T-helper 17 cell (primary cell): ENCODE measurements around the gene RNF227. TPM values are rescaled to one million over a fixed set of nuclear protein-coding genes. Genes with fewer than 3 reads are reported as not detected.
"Not testable (repeated sequence)": the region's sequence is repeated elsewhere in the genome, so short reads cannot be mapped to it uniquely, and the experiment has no call there.

Source experiments
- ATAC-seq: fragments of 150-1000 bp; cut with Tn5 transposase; 2 replicates; pipeline ENCODE4 v1.10.0; 2021; ENCODE audit warnings: mild to moderate bottlenecking, moderate library complexity
- DNase-seq, 3 donors: peaks; one replicate each; pipeline versions ENCODE4 v3.0.0 to v3.0.0-alpha.2; 2020 to 2021
- H3K9me3 ChIP-seq: one replicate; pipeline ENCODE4 v1.7.0; 2013; ENCODE audit warnings: low read length, mild to moderate bottlenecking; ENCODE audit not compliant: control insufficient read depth, poor library complexity, severe bottlenecking
- H3K27ac Mint-ChIP-seq: one replicate; pipeline ENCODE4 v1.8.0; 2022; ENCODE audit warnings: mild to moderate bottlenecking, moderate library complexity, mixed read lengths
- H3K27me3 Mint-ChIP-seq: one replicate; pipeline ENCODE4 v1.8.0; 2022; ENCODE audit warnings: mixed read lengths
- H3K36me3 Mint-ChIP-seq: one replicate; pipeline ENCODE4 v1.8.0; 2022; ENCODE audit warnings: low read depth, mixed read lengths
- H3K4me1 Mint-ChIP-seq: one replicate; pipeline ENCODE4 v1.8.0; 2022; ENCODE audit warnings: mild to moderate bottlenecking, mixed read lengths
- H3K4me3 Mint-ChIP-seq: one replicate; pipeline ENCODE4 v1.8.0; 2022; ENCODE audit warnings: mild to moderate bottlenecking, moderate library complexity, mixed read lengths
- total RNA-seq, 4 donors: library from RNA in 2 of 4; stranded (reverse) in 2 of 4; gene quantifications; one replicate each; pipeline ENCODE4 v1.2.3 and lab custom pipeline; 2022 to 2026

Gene RNF227
- total RNA-seq (1 to 10 TPM; 1.4 to 2.3 TPM), total RNA-seq (lab: John Stamatoyannopoulos, UW) (4.9 to 5.1 reads per million in 2 donors)

GRCh38 chr17:7915611-7916384 is at the start of gene RNF227:
TSS of gene RNF227 (minus strand) at chr17:7916289. CDS start at chr17:7916195, 94 bp downstream.
- peak; percentile 71 to 79 (median 78) for DNase-seq
- ATAC-seq = peak; percentile 84
- Mint-ChIP-seq H3K27me3 (no peaks in the 10 kb centered on the region), H3K36me3 (peaks cover 1% of the 10 kb centered on the region), H3K4me3 (peak within 1 kb of the TSS; percentile 90), H3K27ac (peak within 1 kb of the TSS; percentile 84), H3K4me1 (peaks cover 23% of the 10 kb centered on the region)
- H3K9me3 ChIP-seq = no peaks in the 10 kb centered on the region

- Mint-ChIP-seq H3K27ac (no peak overlapping the region), H3K36me3 (no peaks in the 10 kb centered on the region), H3K4me1 (no peaks in the 10 kb centered on the region), H3K27me3 (peaks cover 20% of the 10 kb centered on the region), H3K4me3 (no peak overlapping the region)
- ATAC-seq = no peak
- no peaks in the 10 kb centered on the region for H3K9me3 ChIP-seq
- DNase-seq = no peak
These were observed 45.3 kb upstream of the RNF227 start for GRCh38 chr17:7961421-7961820.

- DNase-seq (no peak), ATAC-seq (no peak)
- H3K9me3 ChIP-seq = no peaks in the 10 kb centered on the region
- Mint-ChIP-seq H3K4me1 (no peaks in the 10 kb centered on the region), H3K36me3 (no peaks in the 10 kb centered on the region), H3K27ac (no peak overlapping the region), H3K4me3 (no peak overlapping the region), H3K27me3 (peaks cover 20% of the 10 kb centered on the region)
These were observed 43.6 kb upstream of the RNF227 start for GRCh38 chr17:7959503-7960253.

- H3K9me3 ChIP-seq = no peaks in the 10 kb centered on the region
- no peak overlapping the region for H3K4me3 Mint-ChIP-seq
- DNase-seq (no peak), ATAC-seq (no peak)
- H3K27ac Mint-ChIP-seq = peak overlapping the region; percentile 32
- H3K4me1 Mint-ChIP-seq = peaks cover 2% of the 10 kb centered on the region
- H3K27me3 Mint-ChIP-seq = peaks cover 14% of the 10 kb centered on the region
- H3K36me3 Mint-ChIP-seq = no peaks in the 10 kb centered on the region
These were observed 40.3 kb upstream of the RNF227 start for GRCh38 chr17:7956228-7956965.

- H3K9me3 ChIP-seq = no peaks in the 10 kb centered on the region
- peak overlapping the region; percentile 32 for H3K27ac Mint-ChIP-seq
These were observed 39.5 kb upstream of the RNF227 start for GRCh38 chr17:7955414-7956227.

GRCh38 chr17:7953266-7953665 is 37.2 kb upstream of the RNF227 start:
- H3K4me3 Mint-ChIP-seq, H3K4me1 Mint-ChIP-seq, H3K27me3 Mint-ChIP-seq, H3K9me3 ChIP-seq, H3K36me3 Mint-ChIP-seq, ATAC-seq, H3K27ac Mint-ChIP-seq, DNase-seq: not testable (repeated sequence)

More at GRCh38 chr17:7955414-7956227, 39.5 kb upstream of the RNF227 start:
- peaks cover 5% of the 10 kb centered on the region for H3K4me1 Mint-ChIP-seq
- no peaks in the 10 kb centered on the region for H3K36me3 Mint-ChIP-seq
- DNase-seq (no peak), ATAC-seq (no peak)
- no peak overlapping the region for H3K4me3 Mint-ChIP-seq
- peaks cover 10% of the 10 kb centered on the region for H3K27me3 Mint-ChIP-seq

GRCh38 chr17:7951143-7951792 is 35.2 kb upstream of the RNF227 start:
- ATAC-seq = peak; percentile 67
- Mint-ChIP-seq H3K4me1 (peaks cover 7% of the 10 kb centered on the region), H3K4me3 (peak overlapping the region; percentile 76), H3K27me3 (no peaks in the 10 kb centered on the region), H3K36me3 (peaks cover 12% of the 10 kb centered on the region), H3K27ac (peak overlapping the region; percentile 67)
- no peak for DNase-seq
- no peaks in the 10 kb centered on the region for H3K9me3 ChIP-seq

GRCh38 chr17:7950578-7950977 is 34.5 kb upstream of the RNF227 start:
- H3K27ac Mint-ChIP-seq = peak overlapping the region; percentile 67
- peaks cover 7% of the 10 kb centered on the region for H3K4me1 Mint-ChIP-seq
- no peak overlapping the region for H3K4me3 Mint-ChIP-seq
- H3K36me3 Mint-ChIP-seq = peaks cover 12% of the 10 kb centered on the region
- ATAC-seq = no peak
- H3K27me3 Mint-ChIP-seq = no peaks in the 10 kb centered on the region
- DNase-seq = no peak
- no peaks in the 10 kb centered on the region for H3K9me3 ChIP-seq

- no peaks in the 10 kb centered on the region for H3K27me3 Mint-ChIP-seq
- H3K36me3 Mint-ChIP-seq = peaks cover 12% of the 10 kb centered on the region
- no peak for DNase-seq
- H3K9me3 ChIP-seq = no peaks in the 10 kb centered on the region
- no peak overlapping the region for H3K4me3 Mint-ChIP-seq
- peaks cover 7% of the 10 kb centered on the region for H3K4me1 Mint-ChIP-seq
- no peak for ATAC-seq
- H3K27ac Mint-ChIP-seq = no peak overlapping the region
These were observed 31.6 kb upstream of the RNF227 start for GRCh38 chr17:7947651-7948050.

GRCh38 chr17:7946441-7946840 is 30.4 kb upstream of the RNF227 start:
- peaks cover 5% of the 10 kb centered on the region for H3K4me1 Mint-ChIP-seq
- no peak overlapping the region for H3K4me3 Mint-ChIP-seq
- no peak overlapping the region for H3K27ac Mint-ChIP-seq
- no peak for DNase-seq
- H3K36me3 Mint-ChIP-seq = peaks cover 12% of the 10 kb centered on the region
- no peak for ATAC-seq
- no peaks in the 10 kb centered on the region for H3K9me3 ChIP-seq
- no peaks in the 10 kb centered on the region for H3K27me3 Mint-ChIP-seq

GRCh38 chr17:7945651-7946050 is 29.6 kb upstream of the RNF227 start:
- Mint-ChIP-seq H3K4me1 (peaks cover 2% of the 10 kb centered on the region), H3K4me3 (no peak overlapping the region), H3K36me3 (peaks cover 12% of the 10 kb centered on the region), H3K27ac (no peak overlapping the region), H3K27me3 (no peaks in the 10 kb centered on the region)
- no peaks in the 10 kb centered on the region for H3K9me3 ChIP-seq
- ATAC-seq = no peak
- no peak for DNase-seq

GRCh38 chr17:7944326-7944725 is 28.2 kb upstream of the RNF227 start:
- no peaks in the 10 kb centered on the region for H3K27me3 Mint-ChIP-seq
- DNase-seq (no peak), ATAC-seq (no peak)
- no peak overlapping the region for H3K4me3 Mint-ChIP-seq
- peaks cover 6% of the 10 kb centered on the region for H3K4me1 Mint-ChIP-seq
- H3K27ac Mint-ChIP-seq = no peak overlapping the region
- H3K9me3 ChIP-seq = no peaks in the 10 kb centered on the region
- peaks cover 18% of the 10 kb centered on the region for H3K36me3 Mint-ChIP-seq
